Measurements from ENCODE around the gene AKNAD1.

- no peak for TF ChIP-seq IRF3 (IDR thresholded peaks at IDR 0.05; ENCODE audit: low read depth, low read length)
- TF ChIP-seq RAD21 (IDR thresholded peaks at IDR 0.05; ENCODE audit: low read length) = no peak
- TF ChIP-seq CTCF (IDR thresholded peaks at IDR 0.05) = no peak
- no peak for TF ChIP-seq REST (IDR thresholded peaks at IDR 0.05; ENCODE audit: low read depth, low read length)
- no peak for TF ChIP-seq PBX3 (IDR thresholded peaks at IDR 0.05)
- no peak for TF ChIP-seq MEF2A (IDR thresholded peaks at IDR 0.05; ENCODE audit: borderline replicate concordance, low read depth)
- no peak for TF ChIP-seq YY1 (IDR thresholded peaks at IDR 0.05; ENCODE audit: low read depth)
- no peak for TF ChIP-seq NFIC (IDR thresholded peaks at IDR 0.05; ENCODE audit: borderline replicate concordance)
- TF ChIP-seq MXI1 (IDR thresholded peaks at IDR 0.05; ENCODE audit: low read depth, low read length) = no peak
- TF ChIP-seq FOSL2 (IDR thresholded peaks at IDR 0.05; ENCODE audit: borderline replicate concordance, low read depth) = no peak
- no peak for TF ChIP-seq JUND (IDR thresholded peaks at IDR 0.05)
- TF ChIP-seq, protein P1, sequence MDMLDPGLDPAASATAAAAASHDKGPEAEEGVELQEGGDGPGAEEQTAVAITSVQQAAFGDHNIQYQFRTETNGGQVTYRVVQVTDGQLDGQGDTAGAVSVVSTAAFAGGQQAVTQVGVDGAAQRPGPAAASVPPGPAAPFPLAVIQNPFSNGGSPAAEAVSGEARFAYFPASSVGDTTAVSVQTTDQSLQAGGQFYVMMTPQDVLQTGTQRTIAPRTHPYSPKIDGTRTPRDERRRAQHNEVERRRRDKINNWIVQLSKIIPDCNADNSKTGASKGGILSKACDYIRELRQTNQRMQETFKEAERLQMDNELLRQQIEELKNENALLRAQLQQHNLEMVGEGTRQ (IDR thresholded peaks at IDR 0.05; ENCODE audit: borderline replicate concordance, low read depth, low read length) = no peak
- TF ChIP-seq, protein P2, sequence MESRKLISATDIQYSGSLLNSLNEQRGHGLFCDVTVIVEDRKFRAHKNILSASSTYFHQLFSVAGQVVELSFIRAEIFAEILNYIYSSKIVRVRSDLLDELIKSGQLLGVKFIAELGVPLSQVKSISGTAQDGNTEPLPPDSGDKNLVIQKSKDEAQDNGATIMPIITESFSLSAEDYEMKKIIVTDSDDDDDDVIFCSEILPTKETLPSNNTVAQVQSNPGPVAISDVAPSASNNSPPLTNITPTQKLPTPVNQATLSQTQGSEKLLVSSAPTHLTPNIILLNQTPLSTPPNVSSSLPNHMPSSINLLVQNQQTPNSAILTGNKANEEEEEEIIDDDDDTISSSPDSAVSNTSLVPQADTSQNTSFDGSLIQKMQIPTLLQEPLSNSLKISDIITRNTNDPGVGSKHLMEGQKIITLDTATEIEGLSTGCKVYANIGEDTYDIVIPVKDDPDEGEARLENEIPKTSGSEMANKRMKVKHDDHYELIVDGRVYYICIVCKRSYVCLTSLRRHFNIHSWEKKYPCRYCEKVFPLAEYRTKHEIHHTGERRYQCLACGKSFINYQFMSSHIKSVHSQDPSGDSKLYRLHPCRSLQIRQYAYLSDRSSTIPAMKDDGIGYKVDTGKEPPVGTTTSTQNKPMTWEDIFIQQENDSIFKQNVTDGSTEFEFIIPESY (IDR thresholded peaks at IDR 0.05; ENCODE audit: borderline replicate concordance, low read depth) = no peak
- no peak for TF ChIP-seq RXRA (IDR thresholded peaks at IDR 0.05; ENCODE audit: borderline replicate concordance, low read depth)
Measured at GRCh38 chr1:108858230-108858950, 1.5 kb upstream of the AKNAD1 start.
